K562 (cell line): ENCODE results near the gene MYO7A. TPM values are rescaled to one million over a fixed set of nuclear protein-coding genes. Genes with fewer than 3 reads are reported as not detected.

Source experiments
- ATAC-seq: fragments of 200-7000 bp; cut with Tn5 transposase; 3 replicates; pipeline ENCODE4 v1.9.1; 2020; ENCODE audit warnings: moderate library complexity
- BruUV-seq: library from RNA; stranded (reverse); fragments of 400-500 nt; replicated peaks from 2 replicates; lab custom pipeline; 2021; lab: Mats Ljungman, UMichigan
- CTCF ChIA-PET: fragments of 300-600 bp; formaldehyde crosslinking; extraction: SDS; loops from one replicate; lab custom pipeline; 2021; ENCODE audit warnings: low intra/inter-chr PET ratio; lab: Yijun Ruan, JAX
- POLR2A ChIA-PET: fragments of 300-600, 350-650 bp; sonication (Branson Sonifier 250); formaldehyde crosslinking; extraction: SDS; loops from one replicate; lab custom pipeline; 2021; ENCODE audit warnings: antibody characterized with exemption, inconsistent platforms; lab: Yijun Ruan, JAX
- DNase-seq, 4 experiments: peaks; one replicate each; pipeline versions ENCODE4 v3.0.0 to v3.0.0-alpha.2; 2011 to 2018; ENCODE audit warnings: low spot score in 3 of 4, mixed read lengths in 3 of 4; ENCODE audit errors: extremely low read depth in 1 of 4
- FAIRE-seq: peaks from 2 replicates; lab custom pipeline; 2011; peaks lifted over from hg19 to GRCh38; lab: Jason Lieb, UNC
- H2AFZ ChIP-seq: 2 replicates; pipeline ENCODE4 v1.6.0; 2011; ENCODE audit warnings: low read depth, low read length, control low read depth, inconsistent platforms
- H3K27ac ChIP-seq: fragments of 200-600 bp; 3 replicates; pipeline ENCODE4 v1.8.0; 2011; ENCODE audit warnings: low read depth, mild to moderate bottlenecking, control low read depth, inconsistent platforms, low read length, moderate library complexity, mixed read lengths; ENCODE audit errors: extremely low read depth
- H3K27me3 ChIP-seq, 2 experiments: fragments of 300-600 bp in 1 of 2; 2 replicates in 1 of 2; 3 replicates in 1 of 2; pipeline versions ENCODE4 v1.6.0 to v1.8.0; 2011; ENCODE audit warnings: inconsistent platforms in 2 of 2, low read length in 2 of 2, mild to moderate bottlenecking in 1 of 2, mixed read lengths in 1 of 2, moderate library complexity in 1 of 2; ENCODE audit not compliant: control insufficient read depth in 2 of 2, insufficient read depth in 2 of 2
- H3K36me3 ChIP-seq: fragments of 300-600 bp; 3 replicates; pipeline ENCODE4 v1.8.0; 2011; ENCODE audit warnings: mild to moderate bottlenecking, low read length, inconsistent platforms; ENCODE audit not compliant: control insufficient read depth, insufficient read depth
- H3K4me1 ChIP-seq, 2 experiments: fragments of 200-600 bp in 1 of 2; replicated peaks in 1 of 2; 2 replicates in 1 of 2; 3 replicates in 1 of 2; pipeline versions ENCODE4 v1.5.1 to v1.8.0; 2011; ENCODE audit warnings: inconsistent platforms in 2 of 2, low read length in 2 of 2, mild to moderate bottlenecking in 1 of 2, mixed read lengths in 1 of 2, moderate library complexity in 1 of 2; ENCODE audit not compliant: control insufficient read depth in 2 of 2, insufficient read depth in 2 of 2
- H3K4me2 ChIP-seq: 2 replicates; pipeline ENCODE4 v1.6.1; 2011; ENCODE audit warnings: low read length, control low read depth, inconsistent platforms, mixed read lengths; ENCODE audit not compliant: insufficient read depth
- H3K4me3 ChIP-seq: fragments of 200-600 bp; sonication (generic), shearing (Covaris generic); 2 replicates; pipeline ENCODE4 v1.5.1; 2016; ENCODE audit warnings: control low read depth, inconsistent platforms
- H3K79me2 ChIP-seq: fragments of 200-600 bp; 3 replicates; pipeline ENCODE4 v1.8.0; 2011; ENCODE audit warnings: low read length, inconsistent platforms; ENCODE audit not compliant: control insufficient read depth, insufficient read depth
- H3K9ac ChIP-seq, 2 experiments: 2 replicates each; pipeline versions ENCODE4 v1.6.0 to v1.6.1; 2011; ENCODE audit warnings: low read depth in 2 of 2, low read length in 2 of 2, control low read depth in 1 of 2, inconsistent platforms in 1 of 2, mild to moderate bottlenecking in 1 of 2, mixed read lengths in 1 of 2; ENCODE audit not compliant: insufficient read depth in 1 of 2
- H3K9me1 ChIP-seq: one replicate; pipeline ENCODE4 v1.6.0; 2011; ENCODE audit warnings: inconsistent platforms, mild to moderate bottlenecking, low read length, moderate library complexity; ENCODE audit not compliant: control insufficient read depth, insufficient read depth
- H3K9me3 ChIP-seq: replicated peaks from 2 replicates; pipeline ENCODE4 v1.5.1; 2011; ENCODE audit warnings: low read depth, low read length, inconsistent platforms; ENCODE audit not compliant: control insufficient read depth, insufficient read depth
- H4K20me1 ChIP-seq: replicated peaks from 2 replicates; pipeline ENCODE4 v1.6.1; 2011; ENCODE audit warnings: low read length, inconsistent platforms, mixed read lengths; ENCODE audit not compliant: control insufficient read depth, insufficient read depth
- ARNT ChIP-seq, 2 experiments: fragments of 450-650 bp; IDR thresholded peaks; 2 replicates each; pipeline ENCODE4 v1.6.1; 2016; ENCODE audit warnings: mild to moderate bottlenecking in 1 of 2
- DNMT1 ChIP-seq: fragments of 450-650 bp; IDR thresholded peaks from 2 replicates; pipeline ENCODE4 v1.6.1; 2016; ENCODE audit warnings: antibody characterized with exemption, mild to moderate bottlenecking
- GATAD2B ChIP-seq: fragments of 450-650 bp; IDR thresholded peaks from 2 replicates; pipeline ENCODE4 v1.6.1; 2017; ENCODE audit warnings: mild to moderate bottlenecking, borderline replicate concordance
- MLX ChIP-seq, 2 experiments: fragments of 450-650 bp in 1 of 2; sonication (generic) in 1 of 2; formaldehyde crosslinking; conservative IDR thresholded peaks; 2 replicates each; pipeline versions ENCODE4 v1.4.0 to v1.8.1; 2020 to 2022; ENCODE audit warnings: mild to moderate bottlenecking in 1 of 2, missing genetic modification reagents in 1 of 2
- NCOA4 ChIP-seq: fragments of 450-650 bp; IDR thresholded peaks from 2 replicates; pipeline ENCODE4 v1.6.1; 2018; ENCODE audit warnings: mild to moderate bottlenecking; ENCODE audit not compliant: partially characterized antibody
- PTTG1 ChIP-seq: fragments of 450-650 bp; IDR thresholded peaks from 2 replicates; pipeline ENCODE4 v1.6.1; 2016; ENCODE audit warnings: low read depth, mild to moderate bottlenecking, missing genetic modification characterization, missing compliant biosample characterization
- SREBF1 ChIP-seq: fragments of 150-350 bp; IDR thresholded peaks from 2 replicates; pipeline ENCODE4 v1.6.1; 2014; ENCODE audit warnings: antibody characterized with exemption, low read depth, low read length, borderline replicate concordance
- ZNF165 ChIP-seq: fragments of 250-450 bp; sonication (Bioruptor Pico); IDR thresholded peaks from 2 replicates; pipeline ENCODE4 v1.4.0; 2020; ENCODE audit warnings: borderline replicate concordance
- ZNF324 ChIP-seq: fragments of 250-450 bp; sonication (Bioruptor Pico); IDR thresholded peaks from 2 replicates; pipeline ENCODE4 v1.4.0; 2020; ENCODE audit warnings: mild to moderate bottlenecking
- ZNF41 ChIP-seq: fragments of 250-450 bp; sonication (Bioruptor Pico); conservative IDR thresholded peaks from 2 replicates; pipeline ENCODE4 v1.4.0; 2020; ENCODE audit warnings: mild to moderate bottlenecking
- ZNF639 ChIP-seq, 2 experiments: fragments of 200-800 bp in 1 of 2; sonication (Bioruptor generic) in 1 of 2; sonication (generic) in 1 of 2; formaldehyde crosslinking in 1 of 2; IDR thresholded peaks in 1 of 2; conservative IDR thresholded peaks in 1 of 2; 2 replicates each; pipeline versions ENCODE4 v1.5.0 to v1.6.1; 2016 to 2020; ENCODE audit warnings: missing compliant biosample characterization in 1 of 2, missing genetic modification characterization in 1 of 2, missing genetic modification reagents in 1 of 2
- WGBS: fragments of 100-300 bp; shearing (Covaris generic); methylation state at CpG from one replicate; pipeline ENCODE4 v1.1.6; 2016; ENCODE audit warnings: low coverage, mixed read lengths; ENCODE audit not compliant: insufficient coverage; ENCODE audit errors: missing lambda C conversion rate; 5-methylcytosine and 5-hydroxymethylcytosine counted together
- in situ Hi-C: fragments of 300-500 bp; cut with MboI; formaldehyde crosslinking; loops from 4 replicates; pipeline ENCODE4 v1.15.0; 2018; ENCODE audit warnings: inconsistent platforms, mixed read lengths
- intact Hi-C: fragments of 100-400 bp; cut with micrococcal nuclease; formaldehyde crosslinking; loops from 2 replicates; pipeline ENCODE4 v1.14.2; 2022
- polyA plus RNA-seq, 8 experiments: library from polyadenylated mRNA; depleted of rRNA in 4 of 8; stranded (reverse) in 5 of 8; unstranded in 3 of 8; fragments of >200 nt; fragmentation: Nextera tagmentation in 2 of 8; fragmentation: Illumina TruSeq in 1 of 8; extraction: Ambion mirVana in 2 of 8; extraction: Trizol in 1 of 8; gene quantifications; 2 replicates each; pipeline versions ENCODE4 v1.2.1 to v1.2.3, GENCODE V29; 2011 to 2014; ENCODE audit warnings: inconsistent platforms in 1 of 8, missing spikeins in 1 of 8
- total RNA-seq, 7 experiments: library from RNA; depleted of rRNA in 6 of 7; stranded (reverse); fragments of >200 nt in 6 of 7; fragmentation: Illumina TruSeq in 2 of 7; extraction: Trizol in 2 of 7; gene quantifications; 2 replicates each; pipeline versions ENCODE4 v1.2.1 to v1.2.3, GENCODE V29; 2011 to 2021; ENCODE audit warnings: low replicate concordance in 1 of 7

The MYO7A gene
- total and polyA plus RNA-seq, 9 of the 15 experiments (the other 6 are each of a cell fraction or from before 2014, with no cell fraction given) = 0.01 to 0.11 (median 0.07) TPM; not detected in 1

GRCh38 chr11:77195071-77195755 is 67.2 kb downstream of the MYO7A start:
- no peak for FAIRE-seq
- peaks cover 6 to 18% of the 10 kb centered on the region in 2 experiments; a peak in 4 of 5 replicates for H3K4me1 ChIP-seq
- BruUV-seq = no TSS peak

More at GRCh38 chr11:77195071-77195755, 67.2 kb downstream of the MYO7A start:
- ChIA-PET CTCF (interaction anchor here (0.6 to 3.1 kb wide), 3 partner anchors 158 to 353 kb away, joined by 3 to 15 read pairs (median 5); no protein-coding TSS in a partner anchor), POLR2A (interaction anchor here (0.6 to 1.1 kb wide), 6 partner anchors 10 to 371 kb away, joined by 3 to 5 read pairs (median 3); no protein-coding TSS in a partner anchor)
- no peak overlapping the region for H3K4me3 ChIP-seq
- no peaks in the 10 kb centered on the region for H3K36me3 ChIP-seq
- 5% methylated on average over 15 of the region's 16 CpGs for WGBS
- intact Hi-C loops (loop anchor here (10.0 kb wide), 1 partner anchor 180 kb away; no protein-coding TSS in a partner anchor), in situ Hi-C loops (loop anchor here (10.0 kb wide), 1 partner anchor 350 kb away; no protein-coding TSS in a partner anchor)
- no peak for ATAC-seq
- no peaks in the 10 kb centered on the region for H3K79me2 ChIP-seq
- H2AFZ ChIP-seq = no peak overlapping the region
- H3K27me3 ChIP-seq = peaks cover 0 to 46% of the 10 kb centered on the region in 2 experiments; a peak in 2 of 5 replicates
- H3K9ac ChIP-seq = no peak overlapping the region
- no peaks in the 10 kb centered on the region for H3K9me3 ChIP-seq
- TF ChIP-seq GATAD2B = no peak
- no peak for TF ChIP-seq ARNT (IDR thresholded peaks at IDR 0.05)
- no peak for TF ChIP-seq PTTG1
- TF ChIP-seq NCOA4 = no peak
- TF ChIP-seq SREBF1 = no peak
- no peak for TF ChIP-seq DNMT1
- no peak for TF ChIP-seq MLX (CRISPR knock-in tag; conservative IDR thresholded peaks at IDR 0.05)
- TF ChIP-seq ZNF165 (CRISPR knock-in tag) = no peak
- no peak for TF ChIP-seq ZNF324
- no peak for TF ChIP-seq ZNF41 (CRISPR knock-in tag)
- TF ChIP-seq ZNF639 (CRISPR knock-in tag; conservative IDR thresholded peaks at IDR 0.05 in 1 of 2, IDR thresholded peaks at IDR 0.05 in 1 of 2) = no peak
- no peaks in the 10 kb centered on the region for H3K9me1 ChIP-seq
- no peak overlapping the region for H3K4me2 ChIP-seq
- no peak overlapping the region for H3K27ac ChIP-seq
- no peak for DNase-seq
- no peaks in the 10 kb centered on the region; the same call in 1 of the 2 replicates for H4K20me1 ChIP-seq
